Superior temporal gyrus (tissue), 1 donor: ENCODE data around the gene STIM1.
"Not testable (repeated sequence)": the region's sequence is repeated elsewhere in the genome, so short reads cannot be mapped to it uniquely, and the experiment has no call there.

Experiments
- DNase-seq: peaks from one replicate; pipeline ENCODE4 v3.0.0-alpha.2; 2016; ENCODE audit errors: extremely low spot score

Gene STIM1

GRCh38 chr11:4026389-4026788 is 170.9 kb downstream of the STIM1 start:
- DNase-seq: peak; percentile 5

- DNase-seq: peak; percentile 2
Measured at GRCh38 chr11:4027746-4028145, 172.3 kb downstream of the STIM1 start.

- no peak for DNase-seq
Measured at GRCh38 chr11:4030197-4030596, 174.7 kb downstream of the STIM1 start.

- no peak for DNase-seq
Measured at GRCh38 chr11:4032097-4032496, 176.6 kb downstream of the STIM1 start.

GRCh38 chr11:4035985-4036384 is 180.5 kb downstream of the STIM1 start:
- no peak for DNase-seq

- no peak for DNase-seq
Measured at GRCh38 chr11:4039011-4039410, 183.5 kb downstream of the STIM1 start.

GRCh38 chr11:4040461-4040860 is 185.0 kb downstream of the STIM1 start:
- DNase-seq: no peak

- DNase-seq: no peak
Measured at GRCh38 chr11:4041731-4042391, 186.4 kb downstream of the STIM1 start.

GRCh38 chr11:4044976-4045646 is 189.6 kb downstream of the STIM1 start:
- DNase-seq: peak; percentile 88

- DNase-seq: no peak
Measured at GRCh38 chr11:4048340-4048739, 192.9 kb downstream of the STIM1 start.

GRCh38 chr11:4049006-4049405 is 193.5 kb downstream of the STIM1 start:
- DNase-seq: no peak

- DNase-seq: no peak
Measured at GRCh38 chr11:4050138-4050537, 194.7 kb downstream of the STIM1 start.

GRCh38 chr11:4053200-4053599 is 197.7 kb downstream of the STIM1 start:
- not testable (repeated sequence) for DNase-seq

GRCh38 chr11:4054643-4055042 is 199.2 kb downstream of the STIM1 start:
- DNase-seq: no peak

- DNase-seq: no peak
Measured at GRCh38 chr11:4059424-4059823, 204.0 kb downstream of the STIM1 start.

GRCh38 chr11:4060182-4060923 is 204.9 kb downstream of the STIM1 start:
- no peak for DNase-seq

GRCh38 chr11:4061700-4062099 is 206.2 kb downstream of the STIM1 start:
- no peak for DNase-seq

GRCh38 chr11:4063348-4063747 is 207.9 kb downstream of the STIM1 start:
- no peak for DNase-seq

- DNase-seq: no peak
Measured at GRCh38 chr11:4064278-4064955, 209.0 kb downstream of the STIM1 start.

GRCh38 chr11:4065086-4065485 is 209.6 kb downstream of the STIM1 start:
- no peak for DNase-seq

GRCh38 chr11:4065601-4066377 is 210.3 kb downstream of the STIM1 start:
- DNase-seq: no peak

GRCh38 chr11:4066910-4067309 is 211.4 kb downstream of the STIM1 start:
- no peak for DNase-seq
